ENCODE measurements around the gene SLC9A3. TPM values are rescaled to one million over a fixed set of nuclear protein-coding genes. Genes with fewer than 3 reads are reported as not detected.

SLC9A3 gene
- total RNA-seq, 5 donors from 2014 or later (not counting 1 experiment from before 2014, with no cell fraction given): 1.9 to 3.5 (median 2.5) TPM

DNA sequence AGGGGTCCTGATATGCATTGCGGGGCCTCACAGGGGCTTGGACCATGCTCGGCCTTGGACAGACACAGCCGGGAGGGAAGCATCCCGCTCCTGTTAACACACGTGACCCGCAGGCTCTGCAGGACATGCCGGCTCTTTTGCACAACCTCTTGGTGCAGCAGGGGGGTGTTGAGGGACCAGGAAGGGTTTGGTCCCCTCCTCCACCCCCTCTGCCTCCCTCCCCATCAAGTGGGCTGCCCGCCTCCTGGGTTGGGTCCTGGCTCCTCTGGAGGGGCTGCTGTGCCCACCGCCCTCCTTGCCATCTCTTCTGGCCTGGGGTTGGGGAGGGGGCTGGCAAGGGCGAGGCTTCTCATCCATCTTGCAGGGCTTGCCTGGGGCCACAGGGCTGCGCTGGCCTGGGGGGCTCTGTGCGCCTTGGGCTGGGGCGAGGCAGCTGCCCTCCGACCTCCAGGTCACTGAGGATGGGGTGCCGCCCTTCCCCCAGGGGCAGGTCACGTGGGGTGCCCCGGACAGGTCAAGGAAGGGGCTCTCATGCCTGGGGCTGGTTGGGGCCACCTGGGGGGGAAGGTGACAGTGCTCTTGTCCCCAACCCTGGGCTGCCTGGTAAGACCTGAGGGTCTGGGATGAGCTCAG, 16.8 kb upstream of the SLC9A3 start:
- DNase-seq: peak in 1 of 35 experiments; percentile 1
- H3K27me3 Mint-ChIP-seq: peaks cover 3 to 11% of the 10 kb centered on the region in 2 donors
- H3K27ac Mint-ChIP-seq: no peak overlapping the region

GRCh38 chr5:540071-540905, 16.0 kb upstream of the SLC9A3 start:
- WGBS (ENCODE audit: insufficient coverage): 75% methylated on average over 16 of the region's 23 CpGs
- ChIA-PET POLR2A (interaction anchor here in 1 of 2 donors (0.6 kb wide), 1 partner anchor 8 kb away, joined by 3 read pairs; no protein-coding TSS in a partner anchor), CTCF (no interaction called here)
- H3K4me1 Mint-ChIP-seq: peaks cover 12 to 20% (median 15%) of the 10 kb centered on the region in 3 donors
- Histone ChIP-seq H3K27ac (ENCODE audit: low read length) (no peak overlapping the region), H3K9me3 (no peaks in the 10 kb centered on the region), H3K4me1 (ENCODE audit: control insufficient read depth in 1 of 2, extremely low read depth in 1 of 2, insufficient read depth in 2 of 2, low read length in 2 of 2) (peaks cover 3 to 22% of the 10 kb centered on the region in 2 experiments), H3K36me3 (ENCODE audit: control insufficient read depth in 2 of 2, extremely low read depth in 1 of 2, insufficient read depth in 1 of 2, low read length in 1 of 2) (no peaks in the 10 kb centered on the region), H3K4me3 (ENCODE audit: control insufficient read depth in 1 of 2, extremely low read depth in 1 of 2, low read length in 1 of 2) (no peak overlapping the region), H3K27me3 (replicated peaks in 1 of 2; ENCODE audit: control insufficient read depth in 2 of 2, extremely low read depth in 1 of 2, insufficient read depth in 2 of 2, low read length in 1 of 2) (peaks cover 0 to 41% of the 10 kb centered on the region in 2 experiments)
- H3K36me3 Mint-ChIP-seq: no peaks in the 10 kb centered on the region
- peaks cover 3 to 11% of the 10 kb centered on the region in 2 donors for H3K27me3 Mint-ChIP-seq
- no peak overlapping the region for H3K4me3 Mint-ChIP-seq
- no peak overlapping the region for H3K27ac Mint-ChIP-seq
- H3K9me3 Mint-ChIP-seq: no peaks in the 10 kb centered on the region
- peak in 1 of 35 experiments; percentile 2 for DNase-seq
- no peak for ATAC-seq (replicated peaks in 1 of 4)

More for the DNA sequence above, 16.8 kb upstream of the SLC9A3 start:
- ChIA-PET CTCF (no interaction called here), POLR2A (interaction anchor here in 1 of 2 donors (0.6 kb wide), 1 partner anchor 9 kb away, joined by 3 read pairs; no protein-coding TSS in a partner anchor)
- Histone ChIP-seq H3K27me3 (replicated peaks in 1 of 2; ENCODE audit: control insufficient read depth in 2 of 2, extremely low read depth in 1 of 2, insufficient read depth in 2 of 2, low read length in 1 of 2) (peaks cover 0 to 42% of the 10 kb centered on the region in 2 experiments), H3K27ac (ENCODE audit: low read length) (no peak overlapping the region), H3K4me3 (ENCODE audit: control insufficient read depth in 1 of 2, extremely low read depth in 1 of 2, low read length in 1 of 2) (no peak overlapping the region), H3K4me1 (ENCODE audit: control insufficient read depth in 1 of 2, extremely low read depth in 1 of 2, insufficient read depth in 2 of 2, low read length in 2 of 2) (peaks cover 3 to 22% of the 10 kb centered on the region in 2 experiments), H3K9me3 (no peaks in the 10 kb centered on the region), H3K36me3 (ENCODE audit: control insufficient read depth in 2 of 2, extremely low read depth in 1 of 2, insufficient read depth in 1 of 2, low read length in 1 of 2) (no peaks in the 10 kb centered on the region)
- H3K4me1 Mint-ChIP-seq: peaks cover 12 to 20% (median 15%) of the 10 kb centered on the region in 3 donors
- no peaks in the 10 kb centered on the region for H3K36me3 Mint-ChIP-seq
- H3K4me3 Mint-ChIP-seq: no peak overlapping the region
- WGBS (ENCODE audit: insufficient coverage): 86% methylated on average over 13 of the region's 17 CpGs
- no peak for ATAC-seq (replicated peaks in 1 of 4)
- H3K9me3 Mint-ChIP-seq: no peaks in the 10 kb centered on the region

- H3K9me3 Mint-ChIP-seq: no peaks in the 10 kb centered on the region
- H3K27ac Mint-ChIP-seq: no peak overlapping the region
- 55% methylated on average over 18 of the region's 25 CpGs for WGBS (ENCODE audit: insufficient coverage)
- DNase-seq: no peak
- Histone ChIP-seq H3K36me3 (ENCODE audit: control insufficient read depth in 2 of 2, extremely low read depth in 1 of 2, insufficient read depth in 1 of 2, low read length in 1 of 2) (no peaks in the 10 kb centered on the region), H3K27ac (ENCODE audit: low read length) (no peak overlapping the region), H3K4me3 (ENCODE audit: control insufficient read depth in 1 of 2, extremely low read depth in 1 of 2, low read length in 1 of 2) (no peak overlapping the region), H3K4me1 (ENCODE audit: control insufficient read depth in 1 of 2, extremely low read depth in 1 of 2, insufficient read depth in 2 of 2, low read length in 2 of 2) (peaks cover 3 to 18% of the 10 kb centered on the region in 2 experiments), H3K9me3 (no peaks in the 10 kb centered on the region), H3K27me3 (replicated peaks in 1 of 2; ENCODE audit: control insufficient read depth in 2 of 2, extremely low read depth in 1 of 2, insufficient read depth in 2 of 2, low read length in 1 of 2) (peaks cover 0 to 43% of the 10 kb centered on the region in 2 experiments)
- no peak overlapping the region for H3K4me3 Mint-ChIP-seq
- no peaks in the 10 kb centered on the region for H3K36me3 Mint-ChIP-seq
- H3K27me3 Mint-ChIP-seq: peaks cover 3 to 13% of the 10 kb centered on the region in 2 donors
- ATAC-seq (replicated peaks in 1 of 4): no peak
- ChIA-PET POLR2A (no interaction called here), CTCF (no interaction called here)
- peaks cover 12 to 17% (median 12%) of the 10 kb centered on the region in 3 donors for H3K4me1 Mint-ChIP-seq
These were observed 15.3 kb upstream of the SLC9A3 start for GRCh38 chr5:539469-540070.

GRCh38 chr5:538801-539468, 14.7 kb upstream of the SLC9A3 start:
- Histone ChIP-seq H3K27me3 (replicated peaks in 1 of 2; ENCODE audit: control insufficient read depth in 2 of 2, extremely low read depth in 1 of 2, insufficient read depth in 2 of 2, low read length in 1 of 2) (peaks cover 0 to 46% of the 10 kb centered on the region in 2 experiments), H3K4me3 (ENCODE audit: control insufficient read depth in 1 of 2, extremely low read depth in 1 of 2, low read length in 1 of 2) (no peak overlapping the region), H3K4me1 (ENCODE audit: control insufficient read depth in 1 of 2, extremely low read depth in 1 of 2, insufficient read depth in 2 of 2, low read length in 2 of 2) (peaks cover 0 to 11% of the 10 kb centered on the region in 2 experiments), H3K36me3 (ENCODE audit: control insufficient read depth in 2 of 2, extremely low read depth in 1 of 2, insufficient read depth in 1 of 2, low read length in 1 of 2) (no peaks in the 10 kb centered on the region), H3K9me3 (no peaks in the 10 kb centered on the region), H3K27ac (ENCODE audit: low read length) (no peak overlapping the region)
- H3K27me3 Mint-ChIP-seq: peaks cover 3 to 16% of the 10 kb centered on the region in 2 donors
- ChIA-PET CTCF (no interaction called here), POLR2A (interaction anchor here in 1 of 2 donors (0.6 kb wide), 1 partner anchor 17 kb away, joined by 9 read pairs; no protein-coding TSS in a partner anchor)
- H3K27ac Mint-ChIP-seq: no peak overlapping the region
- DNase-seq (no peak), ATAC-seq (replicated peaks in 1 of 4) (no peak)
- no peak overlapping the region for H3K4me3 Mint-ChIP-seq
- no peaks in the 10 kb centered on the region for H3K9me3 Mint-ChIP-seq
- WGBS (ENCODE audit: insufficient coverage): 75% methylated on average over 23 of the region's 27 CpGs
- peaks cover 7 to 14% (median 10%) of the 10 kb centered on the region in 3 donors for H3K4me1 Mint-ChIP-seq
- H3K36me3 Mint-ChIP-seq: no peaks in the 10 kb centered on the region

GRCh38 chr5:538271-538771, 14.1 kb upstream of the SLC9A3 start:
- Mint-ChIP-seq H3K4me3 (no peak overlapping the region), H3K36me3 (no peaks in the 10 kb centered on the region), H3K4me1 (peaks cover 2 to 8% (median 4%) of the 10 kb centered on the region in 3 donors), H3K27ac (no peak overlapping the region), H3K9me3 (no peaks in the 10 kb centered on the region), H3K27me3 (peaks cover 3 to 19% of the 10 kb centered on the region in 2 donors)
- Histone ChIP-seq H3K27ac (ENCODE audit: low read length) (no peak overlapping the region), H3K27me3 (replicated peaks in 1 of 2; ENCODE audit: control insufficient read depth in 2 of 2, extremely low read depth in 1 of 2, insufficient read depth in 2 of 2, low read length in 1 of 2) (peaks cover 0 to 52% of the 10 kb centered on the region in 2 experiments), H3K9me3 (no peaks in the 10 kb centered on the region), H3K4me3 (ENCODE audit: control insufficient read depth in 1 of 2, extremely low read depth in 1 of 2, low read length in 1 of 2) (no peak overlapping the region), H3K36me3 (ENCODE audit: control insufficient read depth in 2 of 2, extremely low read depth in 1 of 2, insufficient read depth in 1 of 2, low read length in 1 of 2) (no peaks in the 10 kb centered on the region), H3K4me1 (ENCODE audit: control insufficient read depth in 1 of 2, extremely low read depth in 1 of 2, insufficient read depth in 2 of 2, low read length in 2 of 2) (peaks cover 0 to 5% of the 10 kb centered on the region in 2 experiments)
- ChIA-PET POLR2A (interaction anchor here in 1 of 2 donors (0.6 kb wide), 1 partner anchor 16 kb away, joined by 9 read pairs; no protein-coding TSS in a partner anchor), CTCF (no interaction called here)
- DNase-seq: no peak
- ATAC-seq (replicated peaks in 1 of 4): no peak
- 94% methylated on average over 26 of the region's 27 CpGs for WGBS (ENCODE audit: insufficient coverage)
